Measurements from ENCODE around the gene PIH1D2.
"Not testable (repeated sequence)": the region's sequence is repeated elsewhere in the genome, so short reads cannot be mapped to it uniquely, and the experiment has no call there.

Gene PIH1D2

DNA sequence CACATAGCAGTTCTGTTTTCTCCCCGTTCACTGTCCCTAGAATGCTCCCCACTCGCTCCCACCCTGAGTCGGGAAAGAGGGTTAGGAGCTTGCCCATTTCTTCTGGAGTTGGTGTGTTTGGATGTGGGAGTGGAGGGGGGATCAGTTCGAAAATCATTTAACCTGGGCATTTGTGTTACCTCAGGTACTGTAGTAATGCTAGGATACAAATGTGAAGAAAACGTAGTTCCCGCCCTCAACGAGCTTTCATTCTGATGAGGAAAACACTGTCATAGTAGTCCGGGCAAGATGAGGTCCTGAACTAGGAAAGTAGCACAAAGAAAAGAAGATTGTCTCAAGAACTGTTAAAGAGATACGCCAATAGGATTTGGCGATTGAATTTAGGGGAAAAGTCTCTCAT is 13.4 kb upstream of the PIH1D2 start:
- no peak for TF ChIP-seq GATA1 (IDR thresholded peaks at IDR 0.05; ENCODE audit: low read depth, low read length)
- no peak for TF ChIP-seq POLR2A (IDR thresholded peaks at IDR 0.05; ENCODE audit: low read length)
- peak; percentile 37 to 50 for DNase-seq

- peak; percentile 98 to 99 for DNase-seq
- TF ChIP-seq POLR2A (IDR thresholded peaks at IDR 0.05; ENCODE audit: low read length), result peak; percentile 93
- TF ChIP-seq GATA1 (IDR thresholded peaks at IDR 0.05; ENCODE audit: low read depth, low read length), result no peak
Measured at GRCh38 chr11:112086422-112087191, 12.8 kb upstream of the PIH1D2 start, which contains the start of the genes SDHD and TIMM8B. SDHD (plus strand) TSS chr11:112086873; CDS start chr11:112086908, 35 bp downstream. TIMM8B (minus strand) TSS chr11:112086756; CDS start chr11:112086723, 33 bp downstream.

DNA sequence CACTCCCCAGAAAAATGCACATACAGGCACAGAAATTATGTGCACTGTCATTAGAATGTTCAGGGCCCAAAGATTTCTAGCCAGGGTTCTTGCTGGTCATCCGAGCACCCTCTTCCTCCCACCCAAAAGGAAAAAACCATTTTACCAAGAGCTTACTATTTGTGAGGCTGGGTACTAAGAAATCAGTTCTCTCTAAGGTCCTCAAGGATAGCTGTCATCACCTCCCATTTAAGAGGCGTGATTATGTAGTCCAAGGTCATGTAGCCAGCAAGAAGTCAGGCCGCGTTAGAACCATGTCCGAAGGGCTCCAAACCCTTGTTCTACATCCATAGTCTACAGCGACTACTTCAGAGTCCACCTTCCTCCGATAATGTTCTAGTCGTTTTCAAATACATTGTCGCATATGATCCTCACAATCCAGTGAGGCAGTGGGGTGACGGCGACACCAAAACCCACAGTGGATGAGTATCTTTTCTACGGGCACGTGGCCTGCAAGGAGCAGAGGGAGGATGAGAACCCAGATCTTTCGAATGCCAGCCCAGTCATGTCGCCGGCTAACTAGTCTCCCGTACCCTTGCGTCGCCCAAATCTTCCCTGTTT is 12.1 kb upstream of the PIH1D2 start:
- DNase-seq, result peak; percentile 71 to 77
- TF ChIP-seq GATA1 (IDR thresholded peaks at IDR 0.05; ENCODE audit: low read depth, low read length) (no peak), POLR2A (IDR thresholded peaks at IDR 0.05; ENCODE audit: low read length) (no peak)

DNA sequence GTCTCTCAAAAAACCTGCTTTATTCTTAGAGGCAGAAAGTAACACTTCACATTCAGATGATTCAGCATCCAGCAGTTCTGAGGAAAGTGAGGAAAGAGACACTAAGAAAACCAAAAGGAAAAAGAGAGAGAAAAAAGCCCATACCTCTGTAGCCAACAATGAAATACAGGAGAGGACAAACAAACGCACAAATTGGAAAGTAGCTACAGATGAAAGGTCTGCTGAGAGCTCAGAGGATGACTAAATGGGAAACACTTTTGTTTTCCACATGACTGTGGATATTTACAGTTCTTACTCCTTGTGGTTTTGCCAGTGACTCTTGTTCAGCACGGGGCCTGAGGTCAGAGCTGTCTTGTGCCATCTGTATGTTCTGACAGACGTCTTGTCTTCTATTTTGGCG is 8.9 kb upstream of the PIH1D2 start:
- no peak for DNase-seq
- TF ChIP-seq POLR2A (IDR thresholded peaks at IDR 0.05; ENCODE audit: low read length) (no peak), GATA1 (IDR thresholded peaks at IDR 0.05; ENCODE audit: low read depth, low read length) (no peak)

DNA sequence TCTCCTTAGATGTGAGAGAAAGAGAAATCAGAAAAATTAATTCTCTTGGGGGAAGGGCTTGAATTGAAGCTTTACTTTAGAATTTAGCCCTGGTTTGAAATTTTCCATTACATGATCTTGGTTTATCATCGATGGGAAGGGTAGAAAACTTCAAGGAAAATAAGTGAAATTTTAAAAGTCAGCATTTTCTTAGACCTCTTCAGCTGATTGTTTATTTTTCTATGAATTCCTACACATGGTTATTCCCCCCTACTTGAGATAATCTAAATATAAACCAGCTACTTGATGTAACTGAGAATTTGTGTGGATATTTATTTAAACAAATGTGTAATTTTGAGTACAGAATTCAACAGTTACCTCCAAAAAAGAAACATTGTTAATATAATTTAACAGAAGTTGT is 10.9 kb downstream of the PIH1D2 start:
- no peak for TF ChIP-seq POLR2A (IDR thresholded peaks at IDR 0.05; ENCODE audit: low read length)
- no peak for TF ChIP-seq GATA1 (IDR thresholded peaks at IDR 0.05; ENCODE audit: low read depth, low read length)
- no peak for DNase-seq

DNA sequence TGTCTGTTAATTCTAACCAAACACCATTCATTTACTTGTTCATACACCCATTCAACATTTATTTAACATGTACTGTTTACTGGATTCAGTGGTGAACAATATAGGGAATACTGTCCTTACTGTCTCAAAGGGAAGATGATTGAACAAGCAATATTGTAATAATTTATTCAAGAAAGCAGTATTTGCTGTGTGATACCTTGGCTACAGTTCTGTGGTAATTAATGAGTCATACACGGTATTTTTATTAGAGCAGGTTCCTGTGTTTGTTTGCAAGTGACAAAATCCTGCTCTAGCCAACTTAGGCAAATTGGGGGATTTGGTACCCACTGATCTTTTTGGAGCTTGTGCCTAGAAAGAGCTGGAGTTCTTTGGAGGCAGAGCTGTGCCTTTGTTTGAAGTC is 15.7 kb downstream of the PIH1D2 start:
- no peak for DNase-seq
- TF ChIP-seq POLR2A (IDR thresholded peaks at IDR 0.05; ENCODE audit: low read length) (no peak), GATA1 (IDR thresholded peaks at IDR 0.05; ENCODE audit: low read depth, low read length) (no peak)

GRCh38 chr11:112057170-112057569 is 16.6 kb downstream of the PIH1D2 start:
- DNase-seq, result no peak
- TF ChIP-seq POLR2A (IDR thresholded peaks at IDR 0.05; ENCODE audit: low read length) (no peak), GATA1 (IDR thresholded peaks at IDR 0.05; ENCODE audit: low read depth, low read length) (no peak)

- no peak for DNase-seq
- no peak for TF ChIP-seq GATA1 (IDR thresholded peaks at IDR 0.05; ENCODE audit: low read depth, low read length)
- TF ChIP-seq POLR2A (IDR thresholded peaks at IDR 0.05; ENCODE audit: low read length), result no peak
Measured at GRCh38 chr11:112051768-112052167, 22.0 kb downstream of the PIH1D2 start.

DNA sequence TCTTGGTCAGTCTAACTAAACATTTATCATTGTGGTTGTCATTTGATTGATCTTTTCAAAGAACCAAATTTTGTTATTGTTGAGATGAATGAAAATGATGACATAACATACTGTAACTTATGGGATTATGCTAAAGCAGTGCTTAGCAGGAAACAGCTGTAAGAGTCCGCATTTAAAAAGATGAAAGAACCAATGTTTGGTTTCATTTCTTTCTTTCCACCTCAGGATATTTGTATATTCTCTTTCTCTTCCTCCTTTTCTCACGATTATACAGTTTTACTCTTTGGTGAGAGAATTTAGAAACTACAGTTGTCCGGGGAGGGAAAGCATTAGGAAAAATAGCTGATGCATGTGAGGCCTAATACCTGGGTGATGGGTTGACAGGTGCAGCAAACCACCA is 23.1 kb downstream of the PIH1D2 start:
- TF ChIP-seq POLR2A (IDR thresholded peaks at IDR 0.05; ENCODE audit: low read length) (no peak), GATA1 (IDR thresholded peaks at IDR 0.05; ENCODE audit: low read depth, low read length) (no peak)
- DNase-seq, result no peak

DNA sequence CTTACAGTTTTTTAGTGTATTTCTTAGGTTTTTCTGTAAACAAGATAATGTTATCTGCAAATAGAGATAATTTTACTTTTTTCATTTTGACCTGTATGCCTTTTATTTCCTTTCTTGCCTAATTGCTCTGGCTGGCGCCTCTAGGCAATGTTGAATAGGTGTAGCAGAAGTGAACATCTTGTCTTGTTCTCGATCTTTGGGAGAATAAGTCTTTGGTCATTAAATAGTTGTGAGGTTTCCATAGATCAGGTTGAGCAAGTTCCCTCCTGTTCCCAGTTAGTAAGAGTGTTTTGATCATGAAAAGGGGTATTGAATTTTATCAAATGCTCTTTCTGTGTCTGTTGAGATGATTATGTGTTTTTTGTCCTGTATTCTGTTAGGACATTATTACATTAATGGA is 24.0 kb downstream of the PIH1D2 start:
- no peak for DNase-seq
- no peak for TF ChIP-seq GATA1 (IDR thresholded peaks at IDR 0.05; ENCODE audit: low read depth, low read length)
- TF ChIP-seq POLR2A (IDR thresholded peaks at IDR 0.05; ENCODE audit: low read length), result no peak

DNA sequence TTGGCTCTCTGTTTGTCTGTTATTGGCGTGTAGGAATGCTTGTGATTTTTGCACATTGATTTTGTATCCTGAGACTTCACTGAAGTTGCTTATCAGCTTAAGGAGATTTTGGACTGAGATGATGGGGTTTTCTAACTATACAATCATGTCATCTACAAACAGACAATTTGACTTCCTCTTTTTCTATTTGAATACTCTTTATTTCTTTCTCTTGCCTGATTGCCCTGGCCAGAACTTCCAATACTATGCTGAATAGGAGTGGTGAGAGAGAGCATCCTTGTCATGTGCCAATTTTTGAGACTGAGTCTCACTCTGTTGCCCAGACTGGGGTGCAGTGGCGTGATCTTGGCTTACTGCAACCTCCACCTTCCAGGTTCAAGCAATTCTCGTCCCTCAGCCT is 25.6 kb downstream of the PIH1D2 start:
- not testable (repeated sequence) for DNase-seq

DNA sequence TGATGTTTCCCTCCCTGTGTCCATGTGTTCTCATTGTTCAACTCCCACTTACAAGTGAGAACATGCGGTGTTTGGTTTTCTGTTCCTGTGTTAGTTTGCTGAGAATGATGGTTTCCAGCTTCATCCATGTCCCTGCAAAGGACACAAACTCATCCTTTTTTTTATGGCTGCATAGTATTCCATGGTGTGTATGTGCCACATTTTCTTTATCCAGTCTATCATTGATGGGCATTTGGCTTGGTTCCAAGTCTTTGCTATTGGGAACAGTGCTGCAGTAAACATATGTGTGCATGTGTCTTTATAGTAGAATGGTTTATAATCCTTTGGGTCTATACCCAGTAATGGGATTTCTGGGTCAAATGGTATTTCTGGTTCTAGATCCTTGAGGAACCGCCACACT is 27.2 kb downstream of the PIH1D2 start:
- not testable (repeated sequence) for DNase-seq

- TF ChIP-seq GATA1 (IDR thresholded peaks at IDR 0.05; ENCODE audit: low read depth, low read length) (no peak), POLR2A (IDR thresholded peaks at IDR 0.05; ENCODE audit: low read length) (no peak)
Measured at GRCh38 chr11:112044961-112045360, 28.9 kb downstream of the PIH1D2 start.

GRCh38 chr11:112042961-112043304 is 30.9 kb downstream of the PIH1D2 start:
- DNase-seq, result no peak
- TF ChIP-seq POLR2A (IDR thresholded peaks at IDR 0.05; ENCODE audit: low read length) (no peak), GATA1 (IDR thresholded peaks at IDR 0.05; ENCODE audit: low read depth, low read length) (no peak)

More at GRCh38 chr11:112044961-112045360, 28.9 kb downstream of the PIH1D2 start:
- no peak for DNase-seq
